Measurements from ENCODE around the gene STARD13. TPM values are rescaled to one million over a fixed set of nuclear protein-coding genes. Genes with fewer than 3 reads are reported as not detected.

The STARD13 gene
- polyA plus RNA-seq, 1 donor (not counting 4 experiments of a cell fraction or from before 2014, with no cell fraction given) = 11.9 TPM

DNA sequence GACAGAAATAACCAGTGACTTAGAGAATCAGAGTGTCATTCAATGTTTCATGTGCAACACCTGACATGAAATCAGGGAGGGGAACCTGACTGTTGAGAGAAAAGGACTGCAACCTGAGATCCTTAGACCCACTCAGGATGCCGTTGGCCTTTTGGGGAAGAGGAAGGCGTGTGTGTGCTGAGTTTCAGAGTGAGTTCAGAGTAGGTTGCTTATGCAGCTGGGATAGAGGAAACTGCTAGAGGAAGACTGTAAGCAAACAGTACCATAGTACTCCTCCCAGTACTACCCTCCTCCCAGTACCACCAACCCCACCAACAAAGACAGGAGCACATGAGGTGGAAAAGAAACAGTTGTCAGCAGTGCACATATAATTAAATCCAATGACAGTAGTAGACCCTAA, 205.6 kb downstream of the STARD13 start:
- Histone ChIP-seq H3K9ac (ENCODE audit: control insufficient read depth, extremely low read depth, insufficient read depth, low read length) (no peak overlapping the region), H3K79me2 (ENCODE audit: control insufficient read depth, insufficient read depth, low read length) (no peaks in the 10 kb centered on the region), H3K4me3 (ENCODE audit: control insufficient read depth in 2 of 3, extremely low read depth in 1 of 3, insufficient read depth in 2 of 3, low read depth in 1 of 3, low read length in 3 of 3) (no peak overlapping the region), H3K36me3 (ENCODE audit: control insufficient read depth in 2 of 2, extremely low read depth in 1 of 2, insufficient read depth in 2 of 2, low read length in 2 of 2) (no peaks in the 10 kb centered on the region), H3K4me1 (ENCODE audit: control insufficient read depth, extremely low read depth, insufficient read depth, low read length) (no peaks in the 10 kb centered on the region), H3K9me1 (ENCODE audit: control insufficient read depth, extremely low read depth, insufficient read depth, low read length) (no peaks in the 10 kb centered on the region), H3K4me2 (ENCODE audit: control insufficient read depth, extremely low read depth, insufficient read depth, low read depth, low read length) (no peak overlapping the region), H4K20me1 (ENCODE audit: control insufficient read depth, extremely low read depth, insufficient read depth, low read length) (no peaks in the 10 kb centered on the region), H3K27me3 (ENCODE audit: control insufficient read depth, extremely low read depth, insufficient read depth, low read length) (no peaks in the 10 kb centered on the region), H2AFZ (ENCODE audit: control insufficient read depth, low read length) (no peak overlapping the region), H3K27ac (ENCODE audit: control insufficient read depth, insufficient read depth, low read length) (no peak overlapping the region), H3K9me3 (ENCODE audit: control insufficient read depth, low read depth, low read length) (no peaks in the 10 kb centered on the region)
- dilution Hi-C loops (cut with MboI; ENCODE audit: extremely low pct_ligation_motif_present, low sequenced_read_pairs) = no loop called here
- no peak for TF ChIP-seq CTCF (optimal IDR thresholded peaks at IDR 0.05 in 1 of 3, IDR thresholded peaks at IDR 0.05 in 1 of 3, conservative IDR thresholded peaks at IDR 0.05 in 1 of 3; ENCODE audit: extremely low read depth in 1 of 3, insufficient read depth in 2 of 3, low read length in 3 of 3)
- no peak for TF ChIP-seq EZH2 (IDR thresholded peaks at IDR 0.05; ENCODE audit: low read length)
- FAIRE-seq (no peak), DNase-seq (ENCODE audit: low read depth, low spot score) (no peak)

GRCh38 chr13:33078263-33078662, 207.3 kb downstream of the STARD13 start:
- H3K9me1 ChIP-seq (ENCODE audit: control insufficient read depth, extremely low read depth, insufficient read depth, low read length) = no peaks in the 10 kb centered on the region
- no peak overlapping the region for H3K4me2 ChIP-seq (ENCODE audit: control insufficient read depth, extremely low read depth, insufficient read depth, low read depth, low read length)
- H3K27me3 ChIP-seq (ENCODE audit: control insufficient read depth, extremely low read depth, insufficient read depth, low read length) = no peaks in the 10 kb centered on the region
- dilution Hi-C loops (cut with MboI; ENCODE audit: extremely low pct_ligation_motif_present, low sequenced_read_pairs) = no loop called here
- no peak overlapping the region for H3K4me3 ChIP-seq (ENCODE audit: control insufficient read depth in 2 of 3, extremely low read depth in 1 of 3, insufficient read depth in 2 of 3, low read depth in 1 of 3, low read length in 3 of 3)
- no peaks in the 10 kb centered on the region for H3K4me1 ChIP-seq (ENCODE audit: control insufficient read depth, extremely low read depth, insufficient read depth, low read length)
- no peaks in the 10 kb centered on the region for H4K20me1 ChIP-seq (ENCODE audit: control insufficient read depth, extremely low read depth, insufficient read depth, low read length)
- no peaks in the 10 kb centered on the region for H3K79me2 ChIP-seq (ENCODE audit: control insufficient read depth, insufficient read depth, low read length)
- H3K9ac ChIP-seq (ENCODE audit: control insufficient read depth, extremely low read depth, insufficient read depth, low read length) = no peak overlapping the region
- DNase-seq (ENCODE audit: low read depth, low spot score) (no peak), FAIRE-seq (no peak)
- H3K9me3 ChIP-seq (ENCODE audit: control insufficient read depth, low read depth, low read length) = no peaks in the 10 kb centered on the region
- no peak overlapping the region for H2AFZ ChIP-seq (ENCODE audit: control insufficient read depth, low read length)
- no peaks in the 10 kb centered on the region for H3K36me3 ChIP-seq (ENCODE audit: control insufficient read depth in 2 of 2, extremely low read depth in 1 of 2, insufficient read depth in 2 of 2, low read length in 2 of 2)
- TF ChIP-seq EZH2 (IDR thresholded peaks at IDR 0.05; ENCODE audit: low read length) (no peak), CTCF (optimal IDR thresholded peaks at IDR 0.05 in 1 of 3, IDR thresholded peaks at IDR 0.05 in 1 of 3, conservative IDR thresholded peaks at IDR 0.05 in 1 of 3; ENCODE audit: extremely low read depth in 1 of 3, insufficient read depth in 2 of 3, low read length in 3 of 3) (no peak)
- H3K27ac ChIP-seq (ENCODE audit: control insufficient read depth, insufficient read depth, low read length) = no peak overlapping the region
